GM10248 (cell line): ENCODE measurements around the gene PRG2.
A peak's percentile ranks its signal among the peaks of the same experiment; 100 is the strongest.
"Not testable (repeated sequence)": the region's sequence is repeated elsewhere in the genome, so short reads cannot be mapped to it uniquely, and the experiment has no call there.

ENCODE experiments used
- CTCF ChIA-PET: fragments of 300-600 bp; sonication (Branson Sonifier 250); formaldehyde crosslinking; extraction: SDS; loops from one replicate; lab custom pipeline; 2021; ENCODE audit warnings: antibody characterized with exemption; lab: Yijun Ruan, JAX
- POLR2A ChIA-PET: fragments of 350-650 bp; sonication (Branson Sonifier 250); formaldehyde crosslinking; extraction: SDS; loops from one replicate; lab custom pipeline; 2020; ENCODE audit warnings: antibody characterized with exemption; lab: Yijun Ruan, JAX
- DNase-seq: peaks from one replicate; pipeline ENCODE4 v3.0.0; 2012; ENCODE audit errors: extremely low spot score
- TF ChIP-seq, protein P1 (sequence below): IDR thresholded peaks from 2 replicates; pipeline ENCODE4 v1.5.1; 2012; ENCODE audit warnings: mild to moderate bottlenecking, low read depth; ENCODE audit errors: extremely low read depth, missing control alignments, control extremely low read depth

PRG2 gene

DNA sequence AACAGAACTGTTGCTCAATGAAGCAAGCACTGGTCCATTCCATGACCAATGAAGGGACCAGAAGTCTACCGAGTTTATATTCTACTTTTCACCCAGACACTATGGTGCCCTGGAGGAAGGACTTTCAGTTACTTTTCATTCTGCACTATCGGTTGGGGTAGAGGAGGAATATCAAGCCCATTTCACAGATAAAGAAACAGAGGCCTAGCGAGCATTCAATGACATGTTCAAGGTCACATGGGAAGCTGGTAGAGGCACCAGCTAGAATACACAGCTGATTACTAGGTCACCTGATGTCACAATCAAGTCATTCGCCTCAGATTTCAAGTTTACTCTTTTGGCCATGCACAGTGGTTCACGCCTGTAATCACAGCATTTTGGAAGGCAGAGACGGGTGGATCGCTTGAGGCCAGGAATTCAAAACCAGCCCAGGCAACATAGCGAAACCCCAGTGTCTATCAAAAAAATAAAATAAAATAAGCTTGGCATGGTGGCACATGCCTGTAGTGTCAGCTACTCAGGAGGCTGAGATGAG lies 17.6 kb upstream of the PRG2 start:
- no peak for DNase-seq
- CTCF ChIA-PET: interaction anchor here (1.2 to 2.5 kb wide), 3 partner anchors 11 to 119 kb away, joined by 4 to 13 read pairs (median 6); no protein-coding TSS in a partner anchor
- POLR2A ChIA-PET: interaction anchor here (1.0 kb wide), 1 partner anchor 17 kb away, joined by 7 read pairs; no protein-coding TSS in a partner anchor
- TF ChIP-seq, protein P1, sequence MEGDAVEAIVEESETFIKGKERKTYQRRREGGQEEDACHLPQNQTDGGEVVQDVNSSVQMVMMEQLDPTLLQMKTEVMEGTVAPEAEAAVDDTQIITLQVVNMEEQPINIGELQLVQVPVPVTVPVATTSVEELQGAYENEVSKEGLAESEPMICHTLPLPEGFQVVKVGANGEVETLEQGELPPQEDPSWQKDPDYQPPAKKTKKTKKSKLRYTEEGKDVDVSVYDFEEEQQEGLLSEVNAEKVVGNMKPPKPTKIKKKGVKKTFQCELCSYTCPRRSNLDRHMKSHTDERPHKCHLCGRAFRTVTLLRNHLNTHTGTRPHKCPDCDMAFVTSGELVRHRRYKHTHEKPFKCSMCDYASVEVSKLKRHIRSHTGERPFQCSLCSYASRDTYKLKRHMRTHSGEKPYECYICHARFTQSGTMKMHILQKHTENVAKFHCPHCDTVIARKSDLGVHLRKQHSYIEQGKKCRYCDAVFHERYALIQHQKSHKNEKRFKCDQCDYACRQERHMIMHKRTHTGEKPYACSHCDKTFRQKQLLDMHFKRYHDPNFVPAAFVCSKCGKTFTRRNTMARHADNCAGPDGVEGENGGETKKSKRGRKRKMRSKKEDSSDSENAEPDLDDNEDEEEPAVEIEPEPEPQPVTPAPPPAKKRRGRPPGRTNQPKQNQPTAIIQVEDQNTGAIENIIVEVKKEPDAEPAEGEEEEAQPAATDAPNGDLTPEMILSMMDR: no peak

DNA sequence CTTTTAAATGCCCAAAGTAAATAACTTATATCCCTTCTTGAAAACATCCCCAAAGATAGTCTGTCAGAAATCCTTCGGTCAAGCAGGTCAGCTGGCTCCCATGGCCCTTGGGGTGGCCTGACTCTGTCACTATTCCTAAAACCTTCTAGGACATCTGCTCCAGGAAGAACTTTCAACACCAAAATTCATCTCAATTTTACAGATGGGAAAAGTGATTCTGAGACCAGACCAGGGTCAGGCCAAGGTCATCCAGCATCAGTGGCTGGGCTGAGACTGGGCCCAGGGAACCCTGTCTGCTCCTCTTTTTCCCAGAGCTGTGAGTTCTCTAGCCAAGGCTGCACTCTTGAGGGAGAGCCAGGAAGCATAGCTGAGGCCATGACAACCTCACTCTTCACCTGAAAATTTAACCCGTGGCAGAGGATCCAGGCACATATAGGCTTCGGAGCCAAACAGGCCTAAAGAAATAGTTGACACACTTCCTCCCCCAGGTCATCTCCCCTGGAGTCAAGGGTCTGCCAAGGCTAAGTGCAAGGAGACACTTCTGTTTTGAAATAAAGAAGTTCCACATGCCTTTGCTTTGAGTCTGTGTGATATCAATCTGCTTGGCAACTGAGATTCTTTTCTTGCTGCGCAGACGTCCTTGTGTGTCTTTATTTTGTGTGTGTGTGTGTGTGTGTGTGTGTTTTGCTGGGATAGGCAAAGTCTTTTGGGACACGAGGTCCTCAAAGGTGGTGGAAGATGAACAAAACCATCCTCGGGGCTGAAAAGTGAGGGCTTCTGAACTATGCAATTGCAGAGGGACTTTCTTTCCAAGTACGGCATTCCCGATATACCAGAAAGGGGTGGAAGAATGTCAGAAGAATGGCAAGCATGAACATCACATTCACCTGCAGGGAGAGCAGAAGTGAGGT lies 16.8 kb upstream of the PRG2 start:
- TF ChIP-seq, protein P1: no peak
- DNase-seq: no peak
- POLR2A ChIA-PET: interaction anchor here (1.8 kb wide), 1 partner anchor 17 kb away, joined by 11 read pairs; no protein-coding TSS in a partner anchor
- CTCF ChIA-PET: interaction anchor here (1.5 to 2.0 kb wide), 3 partner anchors 11 to 86 kb away, joined by 3 to 8 read pairs (median 3); no protein-coding TSS in a partner anchor

DNA sequence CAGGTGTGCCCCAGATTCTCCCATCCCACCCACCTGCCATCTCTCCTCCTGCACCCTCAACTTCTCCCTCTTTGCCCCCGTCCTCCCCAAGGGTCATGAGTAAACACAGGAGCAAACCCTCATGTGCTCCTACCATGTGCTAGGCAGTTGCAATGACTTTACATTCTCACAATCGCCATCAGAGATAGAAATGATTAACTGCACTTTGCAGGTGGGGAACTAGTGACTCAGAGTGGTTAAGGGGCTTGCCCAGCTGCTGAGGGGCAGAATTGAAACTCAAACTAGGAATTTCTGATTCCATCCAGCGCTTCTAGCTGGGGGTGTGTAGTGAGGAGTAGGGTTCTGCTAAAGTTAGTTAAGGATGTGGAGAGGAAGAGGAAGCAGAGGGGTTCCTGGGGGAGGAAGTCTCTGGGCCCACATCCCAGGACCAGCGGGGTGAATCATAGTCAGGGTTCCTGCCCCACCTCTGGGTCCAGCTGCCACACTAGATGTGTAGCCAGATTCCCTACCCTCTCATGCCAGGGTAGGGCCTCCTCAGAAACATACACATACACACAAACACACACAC lies 16.0 kb upstream of the PRG2 start:
- peak; percentile 60 for DNase-seq
- ChIA-PET CTCF (interaction anchor here (1.4 to 2.0 kb wide), 4 partner anchors 11 to 87 kb away, joined by 3 to 8 read pairs (median 3); no protein-coding TSS in a partner anchor), POLR2A (interaction anchor here (1.8 kb wide), 1 partner anchor 18 kb away, joined by 11 read pairs; no protein-coding TSS in a partner anchor)
- TF ChIP-seq, protein P1: no peak

DNA sequence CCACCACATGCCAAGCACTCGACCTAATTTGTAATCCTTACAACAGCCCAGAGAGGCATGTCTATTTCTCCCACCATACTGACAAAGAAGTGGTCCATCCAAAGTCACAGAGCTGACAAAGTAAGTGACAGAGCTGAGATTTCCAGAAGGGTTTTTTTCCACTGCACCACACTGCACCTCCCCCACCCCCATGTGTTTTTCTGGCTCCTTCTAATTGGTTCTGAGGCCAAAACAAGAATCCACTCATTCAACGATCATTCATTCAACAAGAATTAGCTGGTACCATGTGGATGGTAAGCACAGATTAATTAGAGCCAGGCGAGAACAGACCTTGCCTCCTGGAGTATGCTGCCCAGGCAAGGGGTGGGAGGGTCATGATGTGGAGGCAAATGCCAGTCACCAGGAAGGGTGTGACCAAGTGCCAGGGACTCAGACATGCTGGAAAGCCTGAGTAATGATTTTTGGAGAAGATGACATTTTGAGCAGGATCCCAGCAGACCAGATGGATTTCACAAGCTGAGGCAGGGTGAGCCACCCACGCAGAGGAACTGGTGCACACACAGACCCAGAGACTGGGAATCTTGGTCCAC lies 14.9 kb upstream of the PRG2 start:
- CTCF ChIA-PET: interaction anchor here (1.0 to 2.0 kb wide), 7 partner anchors 12 to 121 kb away, joined by 3 to 8 read pairs (median 3); no protein-coding TSS in a partner anchor
- TF ChIP-seq, protein P1: no peak
- POLR2A ChIA-PET: no interaction called here
- no peak for DNase-seq

DNA sequence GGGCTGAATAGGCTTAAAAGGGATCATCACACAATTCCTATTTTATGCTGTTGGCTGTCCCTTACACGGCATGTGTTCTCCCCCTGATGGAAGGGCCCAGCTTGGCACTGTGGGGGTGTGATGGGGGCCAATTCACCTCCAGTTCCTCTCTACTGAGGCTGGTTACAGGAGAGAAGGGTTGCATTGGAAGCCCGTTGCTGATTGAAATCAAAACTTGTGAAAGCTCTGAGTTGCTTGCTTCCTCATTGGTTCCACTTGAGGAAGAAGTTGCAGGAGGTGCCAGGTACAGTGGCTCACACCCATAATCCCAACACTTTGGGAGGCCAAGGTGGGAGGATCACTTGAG lies 13.3 kb upstream of the PRG2 start:
- no peak for DNase-seq
- TF ChIP-seq, protein P1: no peak
- POLR2A ChIA-PET: no interaction called here
- CTCF ChIA-PET: interaction anchor here (0.7 to 1.5 kb wide), 3 partner anchors 9 to 90 kb away, joined by 3 to 4 read pairs (median 4); no protein-coding TSS in a partner anchor

DNA sequence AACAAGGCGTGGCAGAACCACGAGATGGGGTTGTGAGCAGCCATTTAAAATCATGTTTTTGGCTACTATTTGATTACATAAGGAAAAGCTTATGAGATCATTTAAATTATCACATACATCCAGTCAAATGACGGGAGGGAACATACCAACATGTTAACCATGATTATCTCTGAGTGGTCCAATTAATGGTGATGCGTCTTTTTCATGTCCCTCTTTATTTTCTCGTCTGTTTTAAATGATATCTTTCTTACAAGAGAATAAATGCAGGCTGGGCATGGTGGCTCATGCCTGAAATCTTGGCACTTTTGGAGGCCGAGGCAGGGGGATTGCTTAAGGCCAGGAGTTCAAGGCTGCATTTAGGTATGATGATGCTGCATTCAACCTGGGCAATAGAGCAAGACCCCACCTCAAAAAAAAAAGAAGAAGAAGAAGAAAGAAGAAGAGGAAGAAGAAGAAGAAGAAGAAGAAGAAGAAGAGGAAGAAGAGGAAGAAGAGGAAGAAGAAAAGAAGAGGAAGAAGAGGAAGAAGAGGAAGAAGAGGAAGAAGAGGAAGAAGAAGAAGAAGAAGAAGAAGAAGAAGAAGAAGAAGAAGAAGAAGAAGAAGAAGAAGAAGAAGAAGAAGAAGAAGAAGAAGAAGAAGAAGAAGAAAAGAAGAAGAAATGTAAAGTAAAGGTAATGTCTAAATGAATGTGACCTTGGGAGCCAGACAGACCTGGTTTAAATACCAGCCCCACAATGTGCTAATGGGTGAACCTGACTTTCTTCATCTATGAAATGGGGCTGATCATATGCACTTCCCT lies 12.8 kb upstream of the PRG2 start:
- POLR2A ChIA-PET: interaction anchor here (0.8 kb wide), 1 partner anchor 21 kb away, joined by 3 read pairs; no protein-coding TSS in a partner anchor
- DNase-seq: not testable (repeated sequence)
- CTCF ChIA-PET: interaction anchor here (0.9 to 1.1 kb wide), 2 partner anchors 55 to 90 kb away, joined by 4 to 6 read pairs; no protein-coding TSS in a partner anchor
